Upper lobe of left lung (tissue), 6 donors: Measurements from ENCODE around the gene COPZ1. TPM values are rescaled to one million over a fixed set of nuclear protein-coding genes. Genes with fewer than 3 reads are reported as not detected.

Experiments used
- ATAC-seq, 2 donors: fragments of 200-7000 bp; cut with Tn5 transposase; one replicate each; pipeline ENCODE4 v1.9.1; 2022; ENCODE audit warnings: mild to moderate bottlenecking in 2 of 2, moderate library complexity in 2 of 2; ENCODE audit not compliant: low FRiP score in 2 of 2
- DNase-seq, 2 donors: peaks; one replicate each; pipeline ENCODE4 v3.0.0-alpha.2; 2019 to 2020
- H3K27ac ChIP-seq, 4 donors: fragments of 200-600 bp; sonication (generic); one replicate each; pipeline ENCODE4 v1.5.1; 2016 to 2019
- H3K27me3 ChIP-seq, 4 donors: fragments of 200-600 bp; sonication (generic); one replicate each; pipeline ENCODE4 v1.5.1; 2017 to 2019
- H3K36me3 ChIP-seq, 4 donors: fragments of 200-600 bp; sonication (generic); one replicate each; pipeline ENCODE4 v1.5.1; 2016 to 2019
- H3K4me1 ChIP-seq, 4 donors: fragments of 200-600 bp; sonication (generic); one replicate each; pipeline ENCODE4 v1.5.1; 2018 to 2019
- H3K4me3 ChIP-seq, 4 donors: fragments of 200-600 bp; sonication (generic); one replicate each; pipeline ENCODE4 v1.5.1; 2017 to 2019; ENCODE audit warnings: mild to moderate bottlenecking in 2 of 4, moderate library complexity in 1 of 4
- H3K9me3 ChIP-seq, 4 donors: fragments of 200-600 bp; sonication (generic); one replicate each; pipeline ENCODE4 v1.5.1; 2018 to 2019
- CTCF ChIP-seq, 6 experiments: fragments of 450-650 bp in 4 of 6; fragments of 200-600 bp in 2 of 6; sonication (generic) in 2 of 6; IDR thresholded peaks; one replicate each; pipeline ENCODE4 v1.5.1; 2016 to 2019; ENCODE audit warnings: antibody characterized with exemption in 6 of 6
- EP300 ChIP-seq, 4 donors: sonication (generic); formaldehyde crosslinking; IDR thresholded peaks; one replicate each; pipeline ENCODE4 v1.5.1; 2017; ENCODE audit warnings: antibody characterized with exemption in 4 of 4, control low read depth in 2 of 4
- POLR2A ChIP-seq, 4 donors: fragments of 450-650 bp; IDR thresholded peaks; one replicate each; pipeline ENCODE4 v1.5.1; 2016 to 2017; ENCODE audit warnings: antibody characterized with exemption in 4 of 4, mild to moderate bottlenecking in 2 of 4
- POLR2AphosphoS5 ChIP-seq, 2 donors: sonication (generic); formaldehyde crosslinking; IDR thresholded peaks; one replicate each; pipeline ENCODE4 v1.5.1; 2017; ENCODE audit warnings: antibody characterized with exemption in 2 of 2
- WGBS, 2 donors: methylation state at CpG; one replicate each; pipeline ENCODE4 v1.1.5; 2017 to 2018; 5-methylcytosine and 5-hydroxymethylcytosine counted together
- total RNA-seq, 6 donors: library from RNA; depleted of rRNA in 4 of 6; stranded (reverse); fragments of >200 nt in 4 of 6; gene quantifications; one replicate each; pipeline versions ENCODE4 v1.1.0 to v1.2.1, GENCODE V29; 2016 to 2021
- donor health status: DM: no; HTN: no; CAD: no; lungs with moderate emphysema.
- donor health status: DM: no; HTN: yes; CAD: no; lungs with severe emphysema.

COPZ1 gene
- total RNA-seq, 6 donors from 2014 or later: 55.5 to 132 (median 96.7) TPM

GRCh38 chr12:54292931-54293241 lies 32.0 kb upstream of the COPZ1 start:
- Histone ChIP-seq H3K9me3 (no peaks in the 10 kb centered on the region), H3K4me3 (no peak overlapping the region), H3K4me1 (peaks cover 0 to 19% (median 5%) of the 10 kb centered on the region in 4 donors), H3K27me3 (no peaks in the 10 kb centered on the region), H3K27ac (no peak overlapping the region), H3K36me3 (peaks cover 0 to 25% (median 11%) of the 10 kb centered on the region in 4 donors)
- ATAC-seq: no peak
- no peak for DNase-seq
- WGBS, 2 donors: 90% methylated on average over 7 of the region's 7 CpGs; no CpG with 5 or more reads in 1 of the 2 donors
- TF ChIP-seq CTCF (IDR thresholded peaks at IDR 0.05) (no peak), POLR2AphosphoS5 (IDR thresholded peaks at IDR 0.05) (no peak), POLR2A (IDR thresholded peaks at IDR 0.05) (no peak), EP300 (IDR thresholded peaks at IDR 0.05) (no peak)

- peak overlapping the region in 1 of 4 donors; percentile 0 for H3K4me3 ChIP-seq
These were observed 30.6 kb upstream of the COPZ1 start for GRCh38 chr12:54294152-54294952.

GRCh38 chr12:54294953-54295566 lies 29.9 kb upstream of the COPZ1 start:
- WGBS, 2 donors: 77 to 85% methylated on average over 9 of the region's 9 CpGs
- H3K9me3 ChIP-seq: no peaks in the 10 kb centered on the region
- TF ChIP-seq CTCF (IDR thresholded peaks at IDR 0.05) (no peak), POLR2AphosphoS5 (IDR thresholded peaks at IDR 0.05) (no peak), EP300 (IDR thresholded peaks at IDR 0.05) (no peak), POLR2A (IDR thresholded peaks at IDR 0.05) (no peak)
- ATAC-seq (no peak), DNase-seq (no peak)
- H3K27ac ChIP-seq: peak overlapping the region in 2 of 4 donors; percentile 51 to 86
- peaks cover 0 to 6% (median 3%) of the 10 kb centered on the region in 4 donors for H3K36me3 ChIP-seq
- peaks cover 0 to 10% (median 0%) of the 10 kb centered on the region in 4 donors for H3K4me1 ChIP-seq
- peak overlapping the region in 1 of 4 donors; percentile 0 for H3K4me3 ChIP-seq
- no peaks in the 10 kb centered on the region for H3K27me3 ChIP-seq

More at GRCh38 chr12:54294152-54294952, 30.6 kb upstream of the COPZ1 start:
- ATAC-seq (peak; percentile 82 to 83), DNase-seq (peak in 1 of 2 donors; percentile 75)
- WGBS, 2 donors: 52% methylated on average over 9 of the region's 9 CpGs
- TF ChIP-seq EP300 (IDR thresholded peaks at IDR 0.05) (no peak), CTCF (IDR thresholded peaks at IDR 0.05) (peak; percentile 66 to 83 (median 82))
- Histone ChIP-seq H3K27me3 (no peaks in the 10 kb centered on the region), H3K9me3 (no peaks in the 10 kb centered on the region), H3K36me3 (peaks cover 0 to 11% (median 3%) of the 10 kb centered on the region in 4 donors), H3K4me1 (peaks cover 0 to 10% (median 0%) of the 10 kb centered on the region in 4 donors), H3K27ac (peak overlapping the region in 2 of 4 donors; percentile 51 to 86)

- 79 to 85% methylated on average over 5 of the region's 5 CpGs for WGBS, 2 donors
- peak overlapping the region in 3 of 4 donors; percentile 27 to 86 (median 35) for H3K27ac ChIP-seq
These were observed 28.4 kb upstream of the COPZ1 start for GRCh38 chr12:54296393-54297099.

More at GRCh38 chr12:54296393-54297099, 28.4 kb upstream of the COPZ1 start:
- H3K36me3 ChIP-seq: peaks cover 0 to 6% (median 2%) of the 10 kb centered on the region in 4 donors
- DNase-seq (no peak), ATAC-seq (no peak)
- H3K9me3 ChIP-seq: no peaks in the 10 kb centered on the region
- no peaks in the 10 kb centered on the region for H3K27me3 ChIP-seq
- TF ChIP-seq EP300 (IDR thresholded peaks at IDR 0.05): no peak
- TF ChIP-seq POLR2AphosphoS5 (IDR thresholded peaks at IDR 0.05): no peak
- TF ChIP-seq CTCF (IDR thresholded peaks at IDR 0.05): no peak
- no peak for TF ChIP-seq POLR2A (IDR thresholded peaks at IDR 0.05)
- H3K4me1 ChIP-seq: peaks cover 11 to 24% (median 12%) of the 10 kb centered on the region in 4 donors
- H3K4me3 ChIP-seq: peak overlapping the region in 1 of 4 donors; percentile 46
